Esophagus mucosa (tissue), 1 donor: Measurements from ENCODE around the gene RAC2. TPM values are rescaled to one million over a fixed set of nuclear protein-coding genes. Genes with fewer than 3 reads are reported as not detected.

Experiments used
- ATAC-seq: fragments of 200-7000 bp; cut with Tn5 transposase; one replicate; pipeline ENCODE4 v1.9.1; 2020
- total RNA-seq: library from RNA; stranded (reverse); gene quantifications from one replicate; pipeline ENCODE4 v1.2.4, GENCODE V29; 2023
- donor health status: DM: yes; HTN: yes; CAD: no.

Gene RAC2
- total RNA-seq, 1 donor from 2014 or later = 19.0 TPM

DNA sequence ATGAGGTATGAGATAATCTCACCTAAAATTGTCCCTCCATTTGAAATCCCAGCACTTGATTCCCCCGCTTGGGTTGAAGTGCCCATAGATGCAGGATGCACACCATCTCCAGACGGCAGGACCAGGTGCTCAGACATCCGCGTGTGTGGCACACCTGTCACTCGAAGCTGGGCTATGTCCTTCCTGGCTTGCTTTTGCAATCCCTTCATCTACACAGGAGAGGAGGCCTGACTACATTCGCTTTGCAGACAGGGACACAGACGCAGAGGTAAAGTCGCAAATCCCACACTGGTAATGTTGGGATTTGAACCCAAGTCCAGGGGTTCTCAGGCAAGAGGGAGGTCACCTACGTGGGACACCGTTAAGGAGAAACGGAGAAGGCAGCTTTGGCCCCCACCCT, 31.1 kb upstream of the RAC2 start:
- no peak for ATAC-seq

- ATAC-seq = peak; percentile 5
Observed at GRCh38 chr22:37274380-37274862, 30.4 kb upstream of the RAC2 start.

GRCh38 chr22:37273846-37274225, 29.8 kb upstream of the RAC2 start:
- ATAC-seq = no peak

DNA sequence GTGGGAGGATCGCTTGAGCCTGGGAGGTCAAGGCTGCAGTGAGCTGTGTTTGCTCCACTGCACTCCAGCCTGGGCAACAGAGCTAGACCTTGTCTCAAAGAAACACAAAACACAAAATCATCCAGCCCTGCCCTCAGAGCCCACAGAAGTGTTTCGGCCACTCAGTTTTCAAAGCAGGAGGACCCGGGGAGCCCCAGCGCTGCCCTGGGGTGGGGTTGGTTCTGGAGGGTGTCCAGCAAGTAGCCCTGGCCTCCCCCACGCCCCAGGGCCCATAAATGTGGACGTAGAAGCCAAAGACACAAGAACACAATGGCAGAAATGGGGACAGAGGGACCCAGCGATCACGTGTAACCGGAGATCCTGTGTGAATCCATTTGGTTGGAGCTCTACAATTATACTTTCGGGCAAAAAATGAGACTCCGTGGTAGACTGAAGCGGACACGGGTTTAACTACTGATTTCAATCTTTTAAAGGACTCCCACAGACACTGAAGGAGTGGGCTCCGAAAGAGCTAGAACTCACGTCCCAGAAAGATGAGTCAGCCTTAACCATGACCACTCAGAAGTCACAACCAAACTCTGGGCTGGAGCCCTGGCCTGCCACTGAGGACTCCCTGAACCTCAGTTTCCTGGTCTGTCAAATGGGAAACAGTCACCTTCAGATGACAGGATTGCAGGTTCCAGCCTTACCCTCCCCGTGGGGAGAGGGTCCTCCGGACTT, 29.2 kb upstream of the RAC2 start:
- ATAC-seq = no peak

DNA sequence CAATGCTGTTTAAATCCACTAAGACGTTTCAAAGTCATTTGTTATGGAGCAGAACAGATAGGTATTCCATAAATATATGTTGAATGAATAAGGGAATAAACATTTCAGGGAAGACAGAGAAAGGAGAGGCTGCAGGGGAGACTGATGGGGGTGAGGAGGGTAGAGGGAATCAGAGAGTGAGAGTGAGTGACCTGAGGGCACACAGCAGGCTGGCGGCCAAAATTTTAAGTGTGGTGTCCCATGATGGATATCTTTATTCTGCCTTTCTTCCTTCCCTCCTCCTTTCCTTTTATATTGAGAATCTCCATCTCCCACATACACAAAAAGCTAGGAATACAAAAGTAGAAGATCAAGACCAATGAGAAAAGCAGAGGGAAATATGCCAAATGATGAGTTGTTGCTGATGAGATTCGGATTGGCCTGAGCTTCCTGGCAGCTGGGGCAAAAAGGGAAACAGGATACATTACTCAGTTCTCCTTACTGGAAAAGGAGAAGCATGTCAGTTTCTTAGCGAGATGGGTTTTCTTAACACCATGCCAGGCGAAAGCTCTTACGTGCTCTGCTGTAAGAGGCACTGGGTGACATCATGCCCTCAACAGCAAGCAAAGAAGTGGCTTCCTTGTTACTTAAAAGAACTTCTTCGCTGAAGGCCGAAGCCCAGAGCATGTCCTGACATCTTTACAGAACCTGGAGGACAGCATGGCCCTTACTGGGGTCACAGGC, 27.0 kb upstream of the RAC2 start:
- ATAC-seq = no peak

GRCh38 chr22:37269936-37270678, 26.0 kb upstream of the RAC2 start:
- ATAC-seq = no peak

DNA sequence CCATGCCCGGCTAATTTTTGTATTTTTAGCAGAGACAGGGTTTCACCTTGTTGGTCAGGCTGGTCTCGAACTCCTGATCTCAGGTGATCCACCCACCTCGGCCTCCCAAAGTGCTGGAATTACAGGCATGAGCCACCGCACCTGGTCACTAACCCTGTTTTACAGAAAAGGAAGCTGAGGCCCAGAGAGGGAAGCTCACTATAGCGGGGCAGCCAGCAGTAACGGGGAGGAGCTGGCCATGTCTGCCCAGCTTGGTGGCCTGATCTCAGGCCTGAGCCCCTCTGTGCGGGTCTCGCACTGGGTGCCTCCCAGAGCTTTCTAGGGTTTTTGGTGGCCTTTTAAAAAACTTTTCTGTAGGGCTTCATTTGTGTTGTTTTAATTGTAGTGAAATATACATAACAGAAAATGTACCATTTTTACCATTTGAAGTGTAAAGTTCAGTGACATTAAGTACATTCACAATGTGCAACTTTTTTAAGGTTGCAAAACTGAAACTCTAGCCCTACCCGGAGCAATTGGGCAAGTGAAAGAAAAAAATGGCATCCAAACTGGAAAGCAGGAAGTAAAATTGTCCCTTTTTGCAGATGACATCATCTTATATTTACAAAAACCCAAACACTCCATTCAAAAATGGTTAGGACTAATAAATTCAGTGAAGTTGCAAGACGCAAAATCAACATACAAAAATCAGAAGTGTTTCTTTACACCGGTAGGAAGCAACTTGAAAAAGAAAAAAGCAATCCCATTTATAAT, 23.8 kb upstream of the RAC2 start:
- no peak for ATAC-seq

DNA sequence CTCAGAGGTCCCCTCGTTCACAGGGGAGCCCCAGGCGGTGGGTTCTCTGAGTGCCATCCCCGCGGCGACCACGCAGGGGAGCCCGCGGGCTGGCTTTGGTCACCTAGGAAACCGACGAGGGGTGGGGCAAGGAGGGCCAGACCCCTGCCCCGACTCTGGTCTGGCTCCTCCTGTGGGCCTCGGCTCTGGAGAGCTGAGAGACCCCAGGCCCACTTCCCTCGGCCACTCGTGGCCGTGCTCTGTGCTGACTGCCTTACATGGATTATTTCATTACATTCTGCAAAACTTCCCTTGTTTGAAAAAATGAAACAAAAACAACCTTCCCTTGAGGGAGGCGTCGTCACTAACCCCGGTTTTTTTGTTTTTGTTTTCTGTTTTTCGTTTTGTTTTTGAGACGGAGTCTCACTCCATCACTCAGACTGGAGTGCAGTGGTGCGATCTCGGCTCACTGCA, 23.1 kb upstream of the RAC2 start:
- peak; percentile 67 for ATAC-seq

GRCh38 chr22:37266581-37267134, 22.6 kb upstream of the RAC2 start:
- peak; percentile 27 for ATAC-seq

DNA sequence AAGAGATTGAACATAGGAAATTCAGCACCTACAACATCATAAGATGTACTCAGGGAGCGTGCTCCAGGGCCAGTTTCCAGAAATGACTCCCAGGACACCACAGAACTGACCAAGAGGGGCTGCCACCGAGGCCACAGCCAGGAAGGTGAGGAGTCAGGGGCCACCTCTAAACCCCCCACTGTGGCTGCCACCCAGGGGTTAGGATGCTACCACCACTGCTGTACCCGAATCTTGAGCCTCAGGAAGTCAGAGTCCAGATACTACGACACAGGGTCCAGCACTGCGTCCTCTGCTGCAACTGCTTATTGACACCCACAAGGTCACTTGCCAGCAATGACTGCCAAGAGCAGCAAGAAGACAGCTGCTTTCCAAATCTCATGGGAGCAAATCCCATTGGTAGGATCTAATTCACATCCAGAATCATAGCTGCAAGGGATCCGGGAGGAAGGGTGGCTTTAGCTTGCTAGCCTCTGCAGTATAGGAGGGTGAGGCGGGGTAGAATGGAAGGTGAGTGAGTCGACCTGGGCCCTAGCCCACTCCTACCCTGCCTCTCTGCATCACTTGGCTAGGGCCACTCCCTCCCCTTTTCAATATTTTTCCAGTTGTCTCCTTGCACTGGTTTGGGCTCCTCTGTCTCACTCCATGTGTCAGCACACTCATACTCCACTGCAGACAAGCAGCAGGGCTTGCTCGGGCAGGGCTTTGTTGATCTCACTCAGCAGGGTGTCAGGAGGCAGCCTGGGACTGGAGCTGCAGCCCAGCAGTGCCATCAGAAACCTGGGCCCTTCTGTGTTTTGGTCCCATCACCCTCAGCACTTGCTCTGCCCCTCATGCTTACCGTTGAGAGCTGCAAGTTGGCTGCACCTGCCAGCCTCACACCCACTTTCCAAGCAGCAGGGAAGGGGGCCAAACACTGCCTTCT, 20.2 kb upstream of the RAC2 start:
- peak; percentile 17 for ATAC-seq

DNA sequence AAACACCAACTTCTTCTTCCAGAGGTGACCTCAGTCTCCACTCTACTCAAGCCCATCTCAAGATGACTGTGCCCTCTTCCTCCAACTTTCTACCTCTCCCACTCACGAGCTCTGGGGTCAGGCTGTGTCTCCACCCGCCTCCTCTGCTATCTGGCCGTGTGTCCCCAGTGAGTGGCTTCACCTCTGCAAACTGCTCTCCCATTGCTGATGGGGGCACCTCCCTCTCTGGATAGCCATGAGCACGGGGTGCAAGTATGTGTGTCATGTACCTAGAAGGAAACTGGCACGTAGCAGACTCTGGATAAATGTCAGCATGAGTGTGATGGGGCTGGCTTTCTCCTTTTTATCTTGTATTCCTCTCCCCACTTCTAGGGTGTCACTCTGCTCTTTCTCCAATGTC, 18.3 kb upstream of the RAC2 start:
- no peak for ATAC-seq

DNA sequence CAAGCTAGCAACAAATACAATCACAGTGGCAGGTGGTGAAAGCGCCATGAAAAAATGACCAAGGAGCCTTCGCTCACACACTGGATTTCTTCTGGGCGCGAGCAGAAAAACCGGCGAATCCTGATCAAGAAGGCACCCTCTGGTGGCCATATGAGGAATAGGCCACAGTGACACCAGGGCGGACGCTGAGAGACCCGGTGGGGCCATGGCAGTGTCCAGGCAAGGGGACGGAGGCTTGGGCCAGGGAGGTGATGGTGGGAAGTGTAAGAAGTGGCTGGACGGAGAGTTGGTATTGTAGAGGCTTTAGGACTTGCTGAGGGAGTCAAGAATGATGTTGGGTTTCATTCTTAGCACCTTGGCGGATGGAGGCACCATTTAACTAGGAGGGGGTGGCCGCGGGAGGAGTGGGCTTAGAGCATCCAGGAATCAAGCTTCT, 16.9 kb upstream of the RAC2 start:
- ATAC-seq = peak; percentile 58

DNA sequence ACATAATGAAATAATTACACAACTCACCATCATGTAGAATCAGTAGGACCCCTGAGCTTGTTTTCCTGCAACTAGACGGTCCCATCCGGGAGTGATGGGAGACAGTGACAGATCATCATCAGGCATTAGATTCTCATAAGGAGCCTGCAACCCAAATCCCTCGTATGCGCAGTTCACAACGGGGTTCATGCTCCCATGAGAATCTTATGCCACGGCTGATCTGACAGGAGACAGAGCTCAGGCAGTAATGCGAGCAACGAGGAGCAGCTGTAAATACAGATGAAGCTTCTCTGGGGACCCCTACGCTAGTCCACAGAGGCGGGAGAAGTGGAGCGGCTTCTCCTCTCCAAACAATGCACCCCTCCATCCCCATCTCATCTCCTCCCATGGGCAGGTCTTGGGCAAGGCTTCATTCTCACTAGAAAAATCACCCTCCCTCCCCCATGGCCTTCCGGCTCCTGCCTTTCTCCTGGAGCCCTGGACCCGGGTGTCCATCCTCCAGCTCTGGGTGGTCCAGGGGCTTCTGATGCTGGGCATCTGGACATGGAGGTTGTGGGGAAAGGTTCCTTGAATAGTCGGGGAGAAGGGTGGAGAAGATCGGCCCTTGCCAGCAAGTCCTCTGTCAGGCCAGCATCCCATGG, 16.2 kb upstream of the RAC2 start:
- no peak for ATAC-seq

GRCh38 chr22:37259540-37260029, 15.5 kb upstream of the RAC2 start:
- peak; percentile 10 for ATAC-seq

DNA sequence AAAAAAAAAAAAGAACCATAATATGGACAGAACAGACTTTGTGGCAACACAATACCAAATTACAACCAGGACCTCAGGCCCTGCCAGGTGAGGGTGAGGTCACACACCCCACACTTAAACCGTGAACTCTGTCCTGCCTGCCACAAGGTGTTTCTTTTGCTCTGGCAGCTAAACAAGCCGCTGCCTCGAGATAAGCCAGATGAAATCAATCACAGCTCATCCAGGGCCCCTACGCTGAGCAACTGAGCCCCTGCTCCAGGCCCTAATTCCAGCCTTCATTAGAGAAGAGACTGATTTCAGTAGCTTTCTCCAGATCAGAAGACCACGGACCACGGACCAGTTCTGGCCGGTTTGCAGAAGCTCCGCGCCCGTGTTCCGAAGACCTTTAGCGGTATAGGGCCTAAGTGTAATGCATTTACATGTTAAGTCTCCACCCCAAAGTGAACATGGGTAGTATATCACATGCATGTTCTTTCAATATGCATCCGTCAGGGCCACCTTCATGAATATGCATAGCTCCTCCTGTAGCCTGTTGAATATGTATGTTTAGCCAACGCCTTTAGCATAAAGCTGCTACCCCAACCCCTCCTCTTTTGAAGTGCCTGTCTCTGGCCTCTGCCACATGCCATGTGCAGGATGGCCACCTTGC, 14.8 kb upstream of the RAC2 start:
- no peak for ATAC-seq

GRCh38 chr22:37258005-37258752, 14.1 kb upstream of the RAC2 start:
- no peak for ATAC-seq

GRCh38 chr22:37256075-37256726, 12.1 kb upstream of the RAC2 start:
- ATAC-seq = peak; percentile 23

- no peak for ATAC-seq
Observed at GRCh38 chr22:37255558-37256006, 11.5 kb upstream of the RAC2 start.
